Measurements from ENCODE around the gene IL21R.

IL21R gene

GRCh38 chr16:27381236-27381635 lies 20.7 kb upstream of the IL21R start:
- in situ Hi-C loops (cut with MboI; ENCODE audit: low pct_unique_long_range_greater_than_20kb, low sequenced_read_pairs, unreplicated experiment) = no loop called here
- no peak for DNase-seq (ENCODE audit: low spot score)
- no peak for TF ChIP-seq CTCF (IDR thresholded peaks at IDR 0.05; ENCODE audit: extremely low read depth, insufficient read depth, missing control alignments)

DNA sequence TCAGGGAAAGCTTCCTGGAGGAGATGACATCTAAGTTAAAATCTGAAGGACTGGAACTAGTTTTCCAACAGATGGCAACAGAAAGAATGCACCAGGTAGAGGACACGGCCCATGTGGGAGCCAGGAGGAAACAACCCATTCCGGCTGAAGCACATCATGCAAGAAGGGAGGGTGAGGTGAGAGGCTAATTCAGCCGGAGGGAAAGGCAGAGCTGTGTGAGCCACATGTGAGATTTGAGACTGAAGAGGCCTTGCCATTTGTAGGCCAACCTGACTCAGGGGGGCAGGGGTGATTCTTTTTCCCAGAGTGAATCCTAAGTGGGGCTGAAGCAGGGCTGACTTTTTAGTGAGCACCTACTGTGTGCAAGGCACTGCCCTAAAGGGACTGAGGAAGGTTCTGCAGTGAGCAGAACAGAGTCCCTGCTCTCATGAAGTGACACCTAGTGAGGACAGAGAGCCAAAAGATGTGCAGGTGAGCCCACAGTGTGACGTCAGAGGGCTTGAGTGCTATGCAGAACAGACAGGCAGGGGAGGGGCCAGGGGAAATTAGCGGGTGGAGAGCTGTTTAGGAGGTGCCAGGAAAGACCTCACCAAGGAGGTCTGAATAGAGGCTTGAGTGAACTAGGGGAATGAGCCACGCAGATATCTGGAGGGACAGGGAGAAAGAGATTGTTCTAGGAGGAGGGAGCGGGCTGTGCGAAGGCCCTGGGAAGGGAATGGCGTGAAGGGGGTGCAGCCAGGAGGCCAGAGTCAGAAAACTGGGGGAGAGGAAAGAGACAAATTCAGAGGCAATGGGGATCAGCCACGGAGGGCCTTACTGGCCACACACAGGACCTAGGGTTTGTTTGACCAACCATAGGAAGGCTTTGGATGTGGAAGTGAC lies 19.8 kb upstream of the IL21R start:
- TF ChIP-seq CTCF (IDR thresholded peaks at IDR 0.05; ENCODE audit: extremely low read depth, insufficient read depth, missing control alignments) = no peak
- in situ Hi-C loops (cut with MboI; ENCODE audit: low pct_unique_long_range_greater_than_20kb, low sequenced_read_pairs, unreplicated experiment) = no loop called here
- no peak for DNase-seq (ENCODE audit: low spot score)

GRCh38 chr16:27383556-27384243 lies 18.3 kb upstream of the IL21R start:
- DNase-seq (ENCODE audit: low spot score) = no peak
- in situ Hi-C loops (cut with MboI; ENCODE audit: low pct_unique_long_range_greater_than_20kb, low sequenced_read_pairs, unreplicated experiment) = no loop called here
- no peak for TF ChIP-seq CTCF (IDR thresholded peaks at IDR 0.05; ENCODE audit: extremely low read depth, insufficient read depth, missing control alignments)

DNA sequence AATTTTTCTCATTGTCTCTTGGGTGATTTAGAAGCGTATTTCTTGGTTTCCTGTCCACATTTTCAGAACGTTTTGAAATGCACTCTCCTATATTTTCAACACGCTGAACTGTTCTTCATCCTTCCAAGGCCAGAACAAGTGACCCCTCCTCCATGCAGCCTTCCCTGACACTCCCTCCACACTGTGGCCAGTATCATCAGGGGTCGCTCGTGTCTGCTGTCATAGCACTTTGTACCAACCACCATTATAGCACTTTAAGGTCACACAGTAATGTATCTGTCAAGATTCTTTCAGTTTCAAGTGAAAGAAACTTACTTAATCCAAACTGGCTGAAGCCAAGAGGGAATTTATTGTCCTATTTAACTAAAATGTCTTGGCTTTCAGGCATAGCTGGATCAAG lies 17.5 kb upstream of the IL21R start:
- in situ Hi-C loops (cut with MboI; ENCODE audit: low pct_unique_long_range_greater_than_20kb, low sequenced_read_pairs, unreplicated experiment) = no loop called here
- no peak for DNase-seq (ENCODE audit: low spot score)
- TF ChIP-seq CTCF (IDR thresholded peaks at IDR 0.05; ENCODE audit: extremely low read depth, insufficient read depth, missing control alignments) = no peak

DNA sequence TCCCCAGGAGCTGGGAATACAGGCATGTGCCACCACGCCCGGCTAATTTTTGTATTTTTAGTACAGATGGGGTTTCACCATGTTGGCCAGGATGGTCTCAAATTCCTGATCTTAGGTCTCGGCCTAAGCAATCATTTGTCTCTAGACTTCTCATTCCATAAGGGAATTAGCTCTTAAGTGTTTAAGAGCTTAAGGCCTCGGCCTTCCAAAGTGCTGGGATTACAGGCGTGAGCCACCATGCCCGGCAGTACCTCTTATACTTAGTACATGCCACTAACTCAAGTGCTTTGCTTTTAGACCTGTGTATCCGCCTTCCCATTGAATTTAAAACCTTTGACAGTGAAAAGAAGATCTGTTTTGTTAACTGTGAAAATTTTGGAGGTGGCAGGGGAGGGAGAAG lies 16.6 kb upstream of the IL21R start:
- no peak for DNase-seq (ENCODE audit: low spot score)
- in situ Hi-C loops (cut with MboI; ENCODE audit: low pct_unique_long_range_greater_than_20kb, low sequenced_read_pairs, unreplicated experiment) = no loop called here
- TF ChIP-seq CTCF (IDR thresholded peaks at IDR 0.05; ENCODE audit: extremely low read depth, insufficient read depth, missing control alignments) = no peak

DNA sequence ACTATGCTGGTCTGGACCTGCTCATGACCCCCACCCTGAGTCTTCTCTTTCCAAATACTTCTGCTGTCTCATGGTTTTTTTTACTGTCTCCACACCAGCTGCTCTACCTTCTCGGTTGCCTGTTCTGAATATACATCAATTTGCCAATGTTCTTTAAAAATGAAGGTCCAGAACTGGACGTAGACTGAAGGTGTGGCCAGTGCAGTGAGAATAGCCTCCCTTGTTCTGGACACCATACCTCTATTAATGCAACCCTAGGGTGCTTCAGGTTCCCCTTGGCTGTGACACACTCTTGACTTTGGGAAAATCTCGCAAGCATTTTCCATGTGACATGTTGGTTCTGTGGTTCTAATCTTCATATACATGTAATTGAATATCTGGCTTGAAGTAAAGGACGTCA lies 15.3 kb upstream of the IL21R start:
- no peak for DNase-seq (ENCODE audit: low spot score)
- in situ Hi-C loops (cut with MboI; ENCODE audit: low pct_unique_long_range_greater_than_20kb, low sequenced_read_pairs, unreplicated experiment) = no loop called here
- no peak for TF ChIP-seq CTCF (IDR thresholded peaks at IDR 0.05; ENCODE audit: extremely low read depth, insufficient read depth, missing control alignments)

Measured in GM13977 (cell line).